Purkinje cell (primary cell): ENCODE data around the gene PROC. TPM values are rescaled to one million over a fixed set of nuclear protein-coding genes. Genes with fewer than 3 reads are reported as not detected.

ENCODE experiments used
- polyA plus RNA-seq: library from polyadenylated mRNA; unstranded; fragments of >200 nt; fragmentation: Nextera tagmentation; gene quantifications from 2 replicates; pipeline ENCODE4 v1.2.1, GENCODE V29; 2014

PROC gene
- not detected in 2 replicates for polyA plus RNA-seq

GRCh38 chr2:127418300-127419111 is at the start of gene PROC:
PROC (plus strand) TSS chr2:127418427; CDS start chr2:127419943, 1,516 bp downstream.

GRCh38 chr2:127387655-127388422 is 30.4 kb upstream of the PROC start, which contains the start of gene MAP3K2:
MAP3K2 (minus strand) TSS chr2:127387975; CDS start chr2:127343129, 44,846 bp downstream.

Other genes with a start within 250 kb of the PROC start
- gene CYP27C1, start 198.1 kb upstream of the PROC start, polyA plus RNA-seq: not detected in 2 replicates
- gene ERCC3, start 124.3 kb upstream of the PROC start, polyA plus RNA-seq: 26.8 and 31.4 TPM in 2 replicates
- gene MAP3K2, start 30.5 kb upstream of the PROC start, polyA plus RNA-seq: 5.9 and 6.3 TPM in 2 replicates
- 28.2 and 35.4 TPM in 2 replicates for gene IWS1, start 108.1 kb downstream of the PROC start, polyA plus RNA-seq
- gene MYO7B, start 117.3 kb downstream of the PROC start, polyA plus RNA-seq: not detected in 2 replicates
- 0.12 and 0.71 TPM in 2 replicates for gene GPR17, start 227.7 kb downstream of the PROC start, polyA plus RNA-seq